ENCODE results near the gene ZNRF1. TPM values are rescaled to one million over a fixed set of nuclear protein-coding genes. Genes with fewer than 3 reads are reported as not detected.

ZNRF1 gene
- total RNA-seq, 1 donor from 2014 or later, result 66.1 TPM

DNA sequence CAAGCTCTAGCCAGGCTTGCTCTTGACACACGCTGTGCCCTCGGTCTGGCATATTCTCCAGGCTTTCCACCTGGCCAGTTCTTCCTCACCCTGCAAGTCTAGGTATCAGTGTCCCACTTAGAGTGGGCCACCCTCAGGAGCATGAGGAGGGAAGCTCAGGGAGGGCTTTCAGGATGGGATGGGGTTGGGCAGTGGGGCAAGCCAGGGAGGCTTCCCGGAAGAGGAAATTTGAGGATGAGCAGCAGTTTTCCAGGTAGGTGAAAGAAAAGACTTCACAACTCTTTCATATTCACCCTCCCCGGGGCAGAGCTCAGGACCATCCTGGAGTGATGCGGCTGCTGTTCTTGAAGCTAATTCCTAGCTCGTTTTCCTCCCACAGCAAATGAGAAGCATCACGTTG, 132.3 kb downstream of the ZNRF1 start:
- Mint-ChIP-seq H3K27ac (no peak overlapping the region), H3K27me3 (no peaks in the 10 kb centered on the region), H3K9me3 (ENCODE audit: low read depth) (peaks cover 6% of the 10 kb centered on the region), H3K4me3 (ENCODE audit: low read depth) (no peak overlapping the region), H3K36me3 (ENCODE audit: insufficient read depth) (peaks cover 5% of the 10 kb centered on the region), H3K4me1 (ENCODE audit: low read depth) (peaks cover 3% of the 10 kb centered on the region)
- DNase-seq (ENCODE audit: low spot score, unreplicated experiment), result no peak
- TF ChIP-seq, protein P1, sequence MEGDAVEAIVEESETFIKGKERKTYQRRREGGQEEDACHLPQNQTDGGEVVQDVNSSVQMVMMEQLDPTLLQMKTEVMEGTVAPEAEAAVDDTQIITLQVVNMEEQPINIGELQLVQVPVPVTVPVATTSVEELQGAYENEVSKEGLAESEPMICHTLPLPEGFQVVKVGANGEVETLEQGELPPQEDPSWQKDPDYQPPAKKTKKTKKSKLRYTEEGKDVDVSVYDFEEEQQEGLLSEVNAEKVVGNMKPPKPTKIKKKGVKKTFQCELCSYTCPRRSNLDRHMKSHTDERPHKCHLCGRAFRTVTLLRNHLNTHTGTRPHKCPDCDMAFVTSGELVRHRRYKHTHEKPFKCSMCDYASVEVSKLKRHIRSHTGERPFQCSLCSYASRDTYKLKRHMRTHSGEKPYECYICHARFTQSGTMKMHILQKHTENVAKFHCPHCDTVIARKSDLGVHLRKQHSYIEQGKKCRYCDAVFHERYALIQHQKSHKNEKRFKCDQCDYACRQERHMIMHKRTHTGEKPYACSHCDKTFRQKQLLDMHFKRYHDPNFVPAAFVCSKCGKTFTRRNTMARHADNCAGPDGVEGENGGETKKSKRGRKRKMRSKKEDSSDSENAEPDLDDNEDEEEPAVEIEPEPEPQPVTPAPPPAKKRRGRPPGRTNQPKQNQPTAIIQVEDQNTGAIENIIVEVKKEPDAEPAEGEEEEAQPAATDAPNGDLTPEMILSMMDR (IDR thresholded peaks at IDR 0.05; ENCODE audit: unreplicated experiment), result no peak

DNA sequence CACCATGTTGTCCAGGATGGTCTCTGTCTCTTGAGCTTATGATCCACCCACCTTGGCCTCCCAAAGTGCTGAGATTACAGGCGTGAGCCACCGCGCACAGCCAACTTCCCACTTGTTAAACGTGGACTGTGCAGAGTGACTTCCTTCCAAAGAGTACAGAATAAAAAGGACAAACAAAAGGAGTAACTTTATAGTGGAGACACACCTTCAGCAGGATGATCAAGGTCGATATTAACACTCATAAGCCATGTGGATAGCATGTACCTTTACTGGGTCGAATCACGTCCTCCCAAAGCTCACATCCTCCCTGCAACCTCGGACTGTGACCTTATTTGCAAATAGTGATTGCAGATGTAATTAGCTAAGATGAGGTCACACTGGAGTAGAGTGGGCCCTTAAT, 139.4 kb downstream of the ZNRF1 start:
- Mint-ChIP-seq H3K4me3 (ENCODE audit: low read depth) (no peak overlapping the region), H3K27ac (no peak overlapping the region), H3K4me1 (ENCODE audit: low read depth) (no peaks in the 10 kb centered on the region), H3K27me3 (no peaks in the 10 kb centered on the region), H3K9me3 (ENCODE audit: low read depth) (no peaks in the 10 kb centered on the region), H3K36me3 (ENCODE audit: insufficient read depth) (no peaks in the 10 kb centered on the region)
- no peak for DNase-seq (ENCODE audit: low spot score, unreplicated experiment)
- TF ChIP-seq, protein P1 (IDR thresholded peaks at IDR 0.05; ENCODE audit: unreplicated experiment), result no peak

DNA sequence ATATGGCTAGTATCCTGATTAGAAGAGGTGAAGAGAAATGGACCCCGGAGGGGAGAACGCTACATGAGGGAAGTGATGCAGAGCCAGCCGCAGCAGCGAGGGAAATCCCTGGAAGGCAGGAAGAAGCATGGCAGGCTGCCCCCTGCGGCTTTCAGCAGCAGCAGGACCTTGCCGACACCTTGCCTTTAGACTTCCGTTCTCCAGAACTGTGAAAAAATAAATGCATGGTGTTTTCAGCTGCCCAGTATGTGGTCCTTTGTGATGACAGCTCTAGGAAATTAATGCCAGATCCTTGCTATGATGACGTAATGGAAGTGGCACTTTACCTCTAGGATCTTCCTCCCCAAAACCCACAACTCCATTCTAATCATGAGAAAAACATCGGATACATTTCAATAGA, 139.8 kb downstream of the ZNRF1 start:
- H3K27ac Mint-ChIP-seq, result no peak overlapping the region
- no peaks in the 10 kb centered on the region for H3K9me3 Mint-ChIP-seq (ENCODE audit: low read depth)
- H3K4me3 Mint-ChIP-seq (ENCODE audit: low read depth), result no peak overlapping the region
- no peaks in the 10 kb centered on the region for H3K4me1 Mint-ChIP-seq (ENCODE audit: low read depth)
- no peaks in the 10 kb centered on the region for H3K27me3 Mint-ChIP-seq
- no peaks in the 10 kb centered on the region for H3K36me3 Mint-ChIP-seq (ENCODE audit: insufficient read depth)
- TF ChIP-seq, protein P1 (IDR thresholded peaks at IDR 0.05; ENCODE audit: unreplicated experiment), result no peak
- no peak for DNase-seq (ENCODE audit: low spot score, unreplicated experiment)

GRCh38 chr16:75139498-75139897, 140.7 kb downstream of the ZNRF1 start:
- Mint-ChIP-seq H3K27ac (no peak overlapping the region), H3K4me3 (ENCODE audit: low read depth) (no peak overlapping the region), H3K9me3 (ENCODE audit: low read depth) (no peaks in the 10 kb centered on the region), H3K4me1 (ENCODE audit: low read depth) (no peaks in the 10 kb centered on the region), H3K36me3 (ENCODE audit: insufficient read depth) (no peaks in the 10 kb centered on the region), H3K27me3 (no peaks in the 10 kb centered on the region)
- no peak for DNase-seq (ENCODE audit: low spot score, unreplicated experiment)
- TF ChIP-seq, protein P1 (IDR thresholded peaks at IDR 0.05; ENCODE audit: unreplicated experiment), result no peak

- H3K4me1 Mint-ChIP-seq (ENCODE audit: low read depth), result peaks cover under 1% of the 10 kb centered on the region
- no peaks in the 10 kb centered on the region for H3K9me3 Mint-ChIP-seq (ENCODE audit: low read depth)
- H3K27ac Mint-ChIP-seq, result no peak overlapping the region
- H3K4me3 Mint-ChIP-seq (ENCODE audit: low read depth), result no peak overlapping the region
- peaks cover under 1% of the 10 kb centered on the region for H3K36me3 Mint-ChIP-seq (ENCODE audit: insufficient read depth)
- no peaks in the 10 kb centered on the region for H3K27me3 Mint-ChIP-seq
- DNase-seq (ENCODE audit: low spot score, unreplicated experiment), result no peak
- TF ChIP-seq, protein P1 (IDR thresholded peaks at IDR 0.05; ENCODE audit: unreplicated experiment), result no peak
Observed at GRCh38 chr16:75143941-75144340, 145.1 kb downstream of the ZNRF1 start.
